Neural crest cell (in vitro differentiated cells): ENCODE results near the gene EXPH5. TPM values are rescaled to one million over a fixed set of nuclear protein-coding genes. Genes with fewer than 3 reads are reported as not detected.

Experiments used
- DNase-seq: peaks from one replicate; pipeline ENCODE4 v3.0.0; 2021; ENCODE audit warnings: low read depth, mixed read lengths, low spot score
- H3K27ac Mint-ChIP-seq: one replicate; pipeline ENCODE4 v1.8.0; 2021; ENCODE audit warnings: mild to moderate bottlenecking, mixed read lengths; ENCODE audit not compliant: unreplicated experiment
- H3K27me3 Mint-ChIP-seq: 2 replicates; pipeline ENCODE4 v1.8.0; 2021; ENCODE audit warnings: low read depth, mild to moderate bottlenecking, mixed read lengths
- H3K36me3 Mint-ChIP-seq: 2 replicates; pipeline ENCODE4 v1.8.0; 2021; ENCODE audit warnings: low read depth, mild to moderate bottlenecking, mixed read lengths
- H3K4me1 Mint-ChIP-seq: 2 replicates; pipeline ENCODE4 v1.8.0; 2021; ENCODE audit warnings: mixed read lengths
- H3K4me3 Mint-ChIP-seq: one replicate; pipeline ENCODE4 v1.8.0; 2021; ENCODE audit warnings: mild to moderate bottlenecking, mixed read lengths
- H3K9me3 Mint-ChIP-seq: 2 replicates; pipeline ENCODE4 v1.8.0; 2021; ENCODE audit warnings: mixed read lengths
- total RNA-seq: library from RNA; stranded (reverse); gene quantifications from 2 replicates; pipeline ENCODE4 v1.2.1, GENCODE V29; 2021
- TF ChIP-seq, protein P1 (sequence below): fragments of 200-600 bp; sonication (generic); conservative IDR thresholded peaks from 2 replicates; pipeline ENCODE4 v1.5.0; 2021; ENCODE audit warnings: antibody characterized with exemption, mild to moderate bottlenecking

The EXPH5 gene
- total RNA-seq, 1 donor from 2014 or later, result 0.68 TPM

GRCh38 chr11:108622341-108622740 is 28.8 kb upstream of the EXPH5 start:
- no peak overlapping the region for H3K4me3 Mint-ChIP-seq
- H3K27ac Mint-ChIP-seq, result no peak overlapping the region
- peaks cover 3% of the 10 kb centered on the region for H3K27me3 Mint-ChIP-seq
- no peaks in the 10 kb centered on the region for H3K36me3 Mint-ChIP-seq
- no peaks in the 10 kb centered on the region for H3K4me1 Mint-ChIP-seq
- H3K9me3 Mint-ChIP-seq, result no peaks in the 10 kb centered on the region
- TF ChIP-seq, protein P1, sequence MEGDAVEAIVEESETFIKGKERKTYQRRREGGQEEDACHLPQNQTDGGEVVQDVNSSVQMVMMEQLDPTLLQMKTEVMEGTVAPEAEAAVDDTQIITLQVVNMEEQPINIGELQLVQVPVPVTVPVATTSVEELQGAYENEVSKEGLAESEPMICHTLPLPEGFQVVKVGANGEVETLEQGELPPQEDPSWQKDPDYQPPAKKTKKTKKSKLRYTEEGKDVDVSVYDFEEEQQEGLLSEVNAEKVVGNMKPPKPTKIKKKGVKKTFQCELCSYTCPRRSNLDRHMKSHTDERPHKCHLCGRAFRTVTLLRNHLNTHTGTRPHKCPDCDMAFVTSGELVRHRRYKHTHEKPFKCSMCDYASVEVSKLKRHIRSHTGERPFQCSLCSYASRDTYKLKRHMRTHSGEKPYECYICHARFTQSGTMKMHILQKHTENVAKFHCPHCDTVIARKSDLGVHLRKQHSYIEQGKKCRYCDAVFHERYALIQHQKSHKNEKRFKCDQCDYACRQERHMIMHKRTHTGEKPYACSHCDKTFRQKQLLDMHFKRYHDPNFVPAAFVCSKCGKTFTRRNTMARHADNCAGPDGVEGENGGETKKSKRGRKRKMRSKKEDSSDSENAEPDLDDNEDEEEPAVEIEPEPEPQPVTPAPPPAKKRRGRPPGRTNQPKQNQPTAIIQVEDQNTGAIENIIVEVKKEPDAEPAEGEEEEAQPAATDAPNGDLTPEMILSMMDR, result no peak
- DNase-seq, result no peak

DNA sequence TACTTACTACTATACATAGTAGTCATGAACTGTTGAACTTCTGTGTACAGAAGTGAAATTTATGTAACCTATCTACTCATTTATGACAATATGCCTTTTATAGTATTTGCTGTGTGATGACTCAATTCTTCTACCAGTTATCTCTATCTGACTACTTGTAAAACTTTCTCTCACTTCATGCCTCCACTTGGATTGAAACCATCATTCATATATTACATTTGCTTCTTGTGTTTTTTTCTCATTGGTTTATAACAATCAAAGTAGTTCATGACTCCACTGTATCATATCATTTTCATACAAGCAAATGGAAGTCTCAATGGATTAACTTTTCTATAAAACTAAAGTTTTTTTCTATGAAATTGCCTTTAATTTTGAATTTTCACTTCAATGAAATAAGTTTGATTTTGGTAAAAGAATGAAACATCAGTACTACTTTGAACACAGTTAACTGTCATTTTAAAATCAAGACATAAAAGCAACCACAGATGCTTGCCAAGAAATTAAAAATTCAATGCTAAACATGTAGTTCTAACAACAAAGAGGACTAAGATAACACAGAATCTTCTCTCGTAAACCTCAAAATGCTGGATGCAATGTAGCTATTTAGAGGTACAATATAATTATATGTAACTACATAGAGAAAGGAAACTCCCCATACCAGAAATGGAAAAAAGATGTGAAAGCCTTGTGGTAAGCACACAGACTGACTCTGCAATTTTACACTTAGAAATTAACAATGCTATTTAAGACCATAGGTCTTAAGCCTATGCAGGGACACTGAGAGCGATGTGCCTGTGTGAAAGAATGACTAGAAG is 27.6 kb upstream of the EXPH5 start:
- no peaks in the 10 kb centered on the region for H3K4me1 Mint-ChIP-seq
- peaks cover 4% of the 10 kb centered on the region for H3K27me3 Mint-ChIP-seq
- TF ChIP-seq, protein P1, result no peak
- H3K36me3 Mint-ChIP-seq, result no peaks in the 10 kb centered on the region
- no peak for DNase-seq
- H3K27ac Mint-ChIP-seq, result no peak overlapping the region
- no peaks in the 10 kb centered on the region for H3K9me3 Mint-ChIP-seq
- H3K4me3 Mint-ChIP-seq, result no peak overlapping the region

GRCh38 chr11:108618529-108618928 is 25.0 kb upstream of the EXPH5 start:
- Mint-ChIP-seq H3K27ac (no peak overlapping the region), H3K9me3 (no peaks in the 10 kb centered on the region), H3K36me3 (no peaks in the 10 kb centered on the region), H3K4me1 (no peaks in the 10 kb centered on the region), H3K4me3 (no peak overlapping the region), H3K27me3 (peaks cover 4% of the 10 kb centered on the region)
- TF ChIP-seq, protein P1, result no peak
- no peak for DNase-seq

- no peaks in the 10 kb centered on the region for H3K9me3 Mint-ChIP-seq
- DNase-seq, result no peak
- peaks cover 4% of the 10 kb centered on the region for H3K27me3 Mint-ChIP-seq
- no peak overlapping the region for H3K4me3 Mint-ChIP-seq
- no peaks in the 10 kb centered on the region for H3K4me1 Mint-ChIP-seq
- no peaks in the 10 kb centered on the region for H3K36me3 Mint-ChIP-seq
- H3K27ac Mint-ChIP-seq, result no peak overlapping the region
- TF ChIP-seq, protein P1, result no peak
Observed at GRCh38 chr11:108617055-108617454, 23.5 kb upstream of the EXPH5 start.

GRCh38 chr11:108616549-108616948 is 23.0 kb upstream of the EXPH5 start:
- TF ChIP-seq, protein P1, result no peak
- peaks cover 4% of the 10 kb centered on the region for H3K27me3 Mint-ChIP-seq
- H3K4me1 Mint-ChIP-seq, result no peaks in the 10 kb centered on the region
- no peaks in the 10 kb centered on the region for H3K36me3 Mint-ChIP-seq
- H3K4me3 Mint-ChIP-seq, result no peak overlapping the region
- H3K9me3 Mint-ChIP-seq, result no peaks in the 10 kb centered on the region
- DNase-seq, result no peak
- H3K27ac Mint-ChIP-seq, result no peak overlapping the region
